HEK293T (cell line): ENCODE results near the gene SPATA31D4.

Experiments used
- FOXA1 ChIP-seq: fragments of 450-650 bp; IDR thresholded peaks from 2 replicates; pipeline ENCODE4 v1.6.1; 2016; ENCODE audit warnings: mild to moderate bottlenecking
- FOXK2 ChIP-seq: fragments of 450-650 bp; IDR thresholded peaks from 2 replicates; pipeline ENCODE4 v1.6.1; 2016; ENCODE audit warnings: mild to moderate bottlenecking
- FOXM1 ChIP-seq: fragments of 450-650 bp; IDR thresholded peaks from 2 replicates; pipeline ENCODE4 v1.6.1; 2017; ENCODE audit warnings: mild to moderate bottlenecking, borderline replicate concordance
- HDGF ChIP-seq: fragments of 450-650 bp; IDR thresholded peaks from 2 replicates; pipeline ENCODE4 v1.6.1; 2017; ENCODE audit warnings: antibody characterized with exemption, borderline replicate concordance
- SP1 ChIP-seq: fragments of 450-650 bp; IDR thresholded peaks from 2 replicates; pipeline ENCODE4 v1.6.1; 2017
- SUZ12 ChIP-seq: fragments of 450-650 bp; IDR thresholded peaks from 2 replicates; pipeline ENCODE4 v1.6.1; 2016; ENCODE audit warnings: mild to moderate bottlenecking

DNA sequence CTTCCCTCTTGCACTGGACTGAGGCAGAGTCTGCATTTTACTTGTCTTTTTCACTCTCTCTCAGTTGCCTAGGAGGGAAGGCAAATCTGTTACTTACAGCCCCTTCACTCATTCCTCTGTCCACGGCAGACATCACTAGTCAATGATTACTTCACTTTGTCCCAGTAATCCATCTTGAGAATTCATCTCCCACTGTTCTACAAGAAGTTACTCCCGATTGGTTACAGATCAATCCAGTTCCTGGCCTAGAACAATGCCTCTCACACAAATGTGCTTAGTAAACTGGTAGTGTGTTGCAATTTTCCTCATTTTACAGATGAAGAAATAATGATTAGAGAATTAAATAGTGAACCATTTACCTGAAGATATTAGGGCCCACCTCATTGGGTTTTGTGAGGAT is 49.7 kb upstream of the SPATA31D4 start:
- TF ChIP-seq FOXK2 (no peak), HDGF (no peak), FOXM1 (no peak), SUZ12 (no peak), FOXA1 (no peak), SP1 (no peak)
